GM21619 (cell line): ENCODE measurements around the gene LCP2.

Source experiments
- ATAC-seq: cut with Tn5 transposase; IDR thresholded peaks from one replicate; pipeline ENCODE4 v1.9.1; 2021; ENCODE audit not compliant: unreplicated experiment

The LCP2 gene

DNA sequence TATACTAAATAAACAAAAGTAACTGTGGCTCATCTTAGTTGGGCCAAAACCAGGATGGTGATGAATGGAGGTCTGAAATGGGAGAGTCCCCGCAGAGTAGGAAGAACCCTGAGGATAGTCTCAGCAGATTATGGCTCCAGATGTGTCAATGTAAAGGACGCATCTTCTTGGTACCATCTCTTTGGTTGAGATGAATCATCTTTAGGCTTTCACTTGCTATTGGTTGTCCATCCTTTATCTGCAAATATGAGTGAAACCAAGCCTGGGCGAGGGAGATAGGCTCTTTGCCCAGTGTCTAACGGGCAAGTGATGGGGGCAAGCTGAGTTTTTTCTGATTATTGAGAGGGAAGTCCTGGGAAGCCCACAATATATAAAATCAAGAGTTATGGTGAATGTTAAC lies 19.4 kb upstream of the LCP2 start:
- ATAC-seq = no peak

DNA sequence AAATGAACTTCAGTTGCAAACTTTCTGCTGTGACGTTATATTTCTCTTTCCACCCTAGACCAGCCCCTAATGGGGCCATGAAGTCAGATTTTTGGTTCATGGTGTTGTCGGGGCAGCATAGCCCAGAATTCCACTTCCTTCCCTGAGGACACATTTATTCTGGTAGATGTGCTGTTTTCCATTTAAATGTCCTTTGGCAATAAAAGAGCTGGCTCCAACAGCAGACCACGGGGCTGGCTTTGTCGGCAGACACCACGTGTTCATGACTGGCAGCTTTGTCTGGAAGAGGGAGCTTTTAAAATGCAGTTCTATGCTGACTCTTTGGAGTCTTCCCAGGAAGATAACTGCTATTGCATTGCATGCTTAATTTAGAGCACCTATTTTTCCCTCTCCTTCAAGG lies 17.6 kb upstream of the LCP2 start:
- no peak for ATAC-seq

DNA sequence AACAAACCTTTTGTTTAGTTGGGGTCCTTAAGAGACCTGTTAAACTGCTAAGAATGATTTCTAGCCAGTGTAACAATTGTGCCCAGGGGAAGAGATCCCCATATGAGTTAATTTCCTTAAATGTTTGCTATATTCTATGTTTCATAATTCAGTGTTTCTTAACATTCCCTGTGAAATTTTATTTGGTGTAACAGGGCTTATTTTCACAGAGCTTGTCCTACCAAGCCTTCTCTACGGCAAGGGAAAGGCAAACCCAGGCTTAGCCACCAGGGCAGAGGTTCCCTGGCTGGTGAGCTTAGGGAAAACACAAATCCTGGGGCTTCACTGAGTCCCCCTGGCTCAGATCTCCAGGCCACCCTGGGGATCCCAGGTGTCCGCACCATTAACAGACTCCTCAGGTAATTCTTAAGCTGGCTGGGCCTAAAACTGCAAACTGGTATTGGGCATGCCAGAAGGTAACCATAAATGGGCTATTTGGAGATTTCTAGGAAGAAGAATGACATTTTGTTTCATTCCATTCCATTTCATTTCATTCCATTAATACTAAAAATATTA lies 17.0 kb upstream of the LCP2 start:
- no peak for ATAC-seq

DNA sequence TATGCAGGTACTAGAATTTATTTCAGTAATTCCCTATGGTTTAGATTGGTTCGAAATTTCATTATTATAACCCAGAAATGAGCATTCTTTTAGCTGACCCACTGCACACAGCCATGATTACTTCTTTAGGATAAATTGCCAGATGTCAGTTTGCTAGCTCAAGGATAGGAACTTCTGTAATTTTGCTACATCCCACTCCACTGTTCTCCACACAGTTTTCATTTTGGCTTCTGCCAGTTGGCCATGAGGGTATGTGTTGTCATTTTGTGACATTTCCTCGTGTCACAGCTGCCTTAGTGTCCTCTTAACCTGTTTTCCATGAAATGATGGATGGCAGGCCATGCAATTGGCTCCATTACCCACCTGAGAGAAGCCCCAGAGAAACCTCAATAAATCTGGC lies 16.2 kb upstream of the LCP2 start:
- no peak for ATAC-seq

DNA sequence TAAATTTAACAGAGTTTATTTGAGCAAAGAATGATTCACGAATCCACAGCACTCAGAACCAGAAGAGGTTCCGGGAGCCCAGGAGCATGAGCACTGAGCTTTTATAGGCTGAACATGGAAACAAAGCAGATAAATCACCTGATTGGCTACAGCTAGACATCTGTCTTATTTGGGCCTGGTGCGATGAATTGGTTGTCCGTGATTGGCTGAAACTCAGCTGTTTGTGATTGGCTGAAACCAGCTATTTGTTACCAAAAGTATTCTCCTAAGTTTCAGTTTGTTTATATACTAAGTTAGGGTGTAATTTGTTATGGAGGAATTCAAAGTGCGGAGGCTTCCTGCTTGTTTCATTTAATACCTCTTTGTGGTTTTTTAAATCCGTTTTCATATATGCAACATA lies 15.8 kb upstream of the LCP2 start:
- ATAC-seq = no peak

DNA sequence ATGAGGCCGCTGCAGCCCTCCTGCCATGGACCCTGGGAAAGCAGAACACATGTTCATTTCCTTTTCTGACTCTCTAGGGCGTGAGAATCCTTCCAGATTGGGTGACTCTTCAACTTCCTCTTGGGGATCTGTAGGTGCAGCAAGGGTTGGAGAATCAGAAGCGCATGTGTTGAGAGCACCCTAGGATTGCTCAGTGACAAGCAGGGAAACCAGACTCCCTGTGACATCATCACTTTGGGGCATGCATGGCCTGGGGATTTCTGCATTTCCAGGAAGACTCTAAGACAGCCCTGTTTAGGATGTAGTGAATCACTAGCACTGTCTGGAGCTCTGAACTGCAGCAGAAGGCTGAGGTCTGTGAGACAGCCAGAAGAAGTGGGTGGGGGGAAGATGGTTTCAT lies 15.1 kb upstream of the LCP2 start:
- ATAC-seq = peak; percentile 69

DNA sequence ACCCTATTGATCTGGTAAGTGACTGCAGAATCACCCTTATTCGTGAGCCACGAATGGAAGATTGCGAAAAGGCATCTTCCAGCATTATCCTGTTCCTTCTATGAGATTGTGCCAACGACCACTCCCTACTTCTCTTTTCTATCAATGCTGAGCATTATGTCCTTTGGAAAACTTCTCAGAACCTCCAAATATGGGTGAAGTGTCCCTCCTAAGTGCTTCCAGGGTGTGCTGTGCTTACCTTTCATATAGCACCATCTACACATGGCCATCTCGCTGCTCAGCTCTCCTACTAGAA lies 14.7 kb upstream of the LCP2 start:
- no peak for ATAC-seq

DNA sequence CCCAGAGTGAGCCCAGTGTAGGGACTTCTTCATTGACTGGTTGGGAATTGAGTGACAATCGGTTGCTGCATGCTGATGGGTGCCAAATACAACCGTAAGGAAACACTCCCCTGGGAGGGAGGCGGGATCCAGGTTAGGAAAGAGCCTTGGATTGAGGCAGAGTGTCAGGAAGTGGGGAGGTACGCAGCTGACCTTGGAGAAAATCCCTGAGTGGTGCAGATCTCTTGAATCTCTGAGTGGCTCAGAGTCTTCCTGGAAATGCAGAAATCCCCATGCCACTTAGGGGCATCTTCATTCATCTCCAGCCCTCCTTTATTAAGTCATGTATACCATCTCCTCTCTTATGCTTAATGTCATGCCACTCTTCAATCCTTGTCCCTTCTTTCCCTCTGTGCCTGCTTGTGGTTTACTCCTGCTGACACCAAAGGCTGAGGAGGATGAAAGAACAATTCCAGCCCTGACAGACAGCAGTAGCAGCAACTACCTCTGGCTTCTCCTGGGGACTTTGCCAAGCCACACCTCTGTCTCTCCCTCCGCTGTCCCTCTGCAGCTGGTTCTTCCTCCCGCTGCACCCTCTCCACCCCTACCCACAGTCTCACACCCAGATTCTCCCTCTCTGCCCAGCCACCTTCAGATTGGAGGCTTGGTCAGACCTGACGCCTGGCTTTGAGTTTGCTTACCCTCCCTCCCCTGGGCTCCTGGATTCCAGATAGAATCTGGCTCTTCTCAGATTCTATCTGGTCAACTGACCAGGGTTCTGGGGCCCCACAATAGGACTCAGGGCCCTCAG lies 14.1 kb upstream of the LCP2 start:
- ATAC-seq = no peak

DNA sequence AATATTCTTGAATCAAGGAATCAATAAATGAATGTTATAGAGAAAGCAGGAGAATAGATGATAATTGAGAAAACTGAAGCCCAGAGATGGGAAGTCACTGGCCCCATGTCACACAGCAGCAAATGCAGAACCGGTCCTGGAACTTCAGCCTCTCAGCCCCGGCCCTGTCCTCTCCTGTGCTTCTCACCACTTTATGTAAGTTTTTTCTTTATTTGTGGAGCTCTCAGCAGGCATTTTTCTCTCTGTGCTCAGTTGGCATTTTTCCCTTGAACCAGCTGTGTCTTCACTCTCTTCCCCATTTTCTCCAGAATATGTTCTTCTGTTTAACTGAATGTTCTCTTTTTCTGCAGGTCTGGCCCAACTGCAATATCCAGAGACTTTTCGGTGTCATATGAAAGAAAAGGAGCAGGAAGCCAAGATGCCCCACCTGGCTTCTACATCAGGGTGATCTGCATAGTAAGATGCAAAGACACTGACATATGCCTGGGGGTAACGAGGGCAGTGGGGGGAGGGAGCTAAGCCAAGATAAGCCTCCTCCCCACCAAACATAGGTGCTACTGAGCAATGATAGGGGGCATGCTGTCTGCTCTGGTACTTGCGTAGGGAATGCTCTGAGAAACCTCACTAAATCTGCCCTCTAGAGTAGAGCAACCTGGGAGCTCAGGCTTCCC lies 12.8 kb upstream of the LCP2 start:
- no peak for ATAC-seq

DNA sequence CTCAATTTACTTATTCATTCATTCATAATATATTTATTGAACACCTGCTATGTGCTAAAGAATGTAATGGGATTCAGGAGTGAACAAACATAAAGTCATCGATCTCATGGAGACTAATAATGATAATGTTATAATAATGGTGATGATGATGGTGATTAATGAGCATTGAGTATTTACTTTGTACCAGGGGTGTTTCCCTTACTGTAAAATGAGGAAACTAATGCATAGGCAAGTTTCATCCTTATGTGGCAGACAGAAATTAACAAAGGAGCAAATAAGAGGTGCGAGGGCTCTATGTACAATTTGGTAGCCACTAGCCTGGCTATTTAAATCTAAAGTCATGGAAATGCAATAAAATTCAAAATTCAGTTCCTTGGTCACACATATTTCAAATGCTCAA lies 11.1 kb upstream of the LCP2 start:
- ATAC-seq = no peak

DNA sequence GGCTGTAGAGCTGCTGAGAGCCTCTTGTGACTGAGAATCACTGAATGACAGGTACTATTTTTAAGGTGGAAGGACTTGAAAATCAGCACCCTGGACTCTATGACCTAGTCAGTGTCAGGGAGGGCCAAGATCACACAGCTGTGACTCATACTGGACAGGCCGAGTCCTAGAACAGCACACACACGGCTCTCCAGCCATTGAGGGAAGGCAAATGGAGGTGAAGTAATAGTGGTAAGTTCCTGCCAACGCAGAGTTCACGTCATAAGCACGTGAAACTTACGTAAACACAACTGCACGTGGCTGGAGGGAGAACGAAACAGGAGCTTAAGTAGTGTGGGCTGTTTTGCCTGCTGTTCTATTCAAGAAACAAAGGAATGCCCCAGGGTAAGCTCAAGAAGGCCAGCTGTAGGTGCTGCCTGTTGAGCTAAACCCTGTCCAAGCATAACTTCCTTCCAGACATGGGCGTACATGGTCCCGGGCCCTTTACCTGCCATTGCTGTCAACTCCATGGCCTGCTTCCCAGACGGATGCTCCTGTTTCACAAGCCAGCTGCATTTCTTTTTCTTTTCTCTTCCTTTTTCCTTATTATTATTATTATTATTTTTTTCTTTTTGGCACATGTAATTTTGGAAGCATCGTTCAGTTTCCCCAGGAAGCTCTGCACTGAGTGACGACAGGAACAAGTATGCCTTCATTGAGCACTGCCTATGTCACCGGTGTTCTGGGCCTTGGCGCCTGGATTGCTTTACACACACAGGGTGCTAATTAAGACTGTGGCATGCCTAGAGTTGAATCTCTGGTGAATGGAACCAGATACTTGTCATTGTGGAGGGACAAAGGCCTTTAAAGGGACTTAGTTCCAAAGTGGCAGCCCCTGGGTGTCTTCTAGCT lies 10.2 kb upstream of the LCP2 start:
- no peak for ATAC-seq

DNA sequence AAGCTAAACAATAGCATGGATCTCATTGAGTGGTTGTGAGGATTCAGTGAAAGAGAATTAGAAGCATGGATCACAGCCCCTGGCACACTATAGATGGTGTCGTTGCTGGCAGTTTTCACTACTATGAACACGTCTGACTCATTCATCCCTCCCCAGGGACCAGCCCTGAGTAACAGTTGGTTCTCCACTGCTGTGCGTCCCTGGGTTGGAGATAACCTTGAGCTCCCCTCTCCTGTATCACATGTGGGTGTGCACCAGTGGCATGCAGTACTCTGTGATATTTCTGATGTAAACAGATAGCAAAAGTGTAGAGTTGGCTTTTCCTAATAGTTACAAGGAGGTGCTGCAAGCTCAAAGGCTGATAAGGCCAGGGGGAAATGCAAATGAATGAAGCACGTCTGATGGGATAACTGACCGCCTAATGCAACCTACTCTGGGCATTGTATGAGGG lies 8.8 kb upstream of the LCP2 start:
- peak; percentile 64 for ATAC-seq

DNA sequence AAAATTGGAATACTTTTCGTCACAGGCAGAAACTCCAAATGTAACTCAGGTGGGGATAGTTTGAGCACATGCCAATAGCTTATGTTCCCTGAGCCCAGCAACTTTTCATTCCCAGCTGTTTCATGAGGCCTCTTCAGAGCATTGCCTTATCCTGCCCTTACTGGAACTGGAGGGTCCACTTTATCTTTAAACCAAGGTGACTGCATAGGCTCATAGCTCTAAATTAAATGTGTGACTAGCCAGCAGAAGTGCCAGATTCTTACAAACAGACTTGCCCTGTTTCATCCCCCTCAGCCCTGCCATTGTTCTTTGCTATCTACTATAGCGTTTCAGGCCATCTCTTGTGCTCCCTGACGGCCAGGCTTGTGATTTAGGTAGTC lies 8.1 kb upstream of the LCP2 start:
- ATAC-seq = no peak

DNA sequence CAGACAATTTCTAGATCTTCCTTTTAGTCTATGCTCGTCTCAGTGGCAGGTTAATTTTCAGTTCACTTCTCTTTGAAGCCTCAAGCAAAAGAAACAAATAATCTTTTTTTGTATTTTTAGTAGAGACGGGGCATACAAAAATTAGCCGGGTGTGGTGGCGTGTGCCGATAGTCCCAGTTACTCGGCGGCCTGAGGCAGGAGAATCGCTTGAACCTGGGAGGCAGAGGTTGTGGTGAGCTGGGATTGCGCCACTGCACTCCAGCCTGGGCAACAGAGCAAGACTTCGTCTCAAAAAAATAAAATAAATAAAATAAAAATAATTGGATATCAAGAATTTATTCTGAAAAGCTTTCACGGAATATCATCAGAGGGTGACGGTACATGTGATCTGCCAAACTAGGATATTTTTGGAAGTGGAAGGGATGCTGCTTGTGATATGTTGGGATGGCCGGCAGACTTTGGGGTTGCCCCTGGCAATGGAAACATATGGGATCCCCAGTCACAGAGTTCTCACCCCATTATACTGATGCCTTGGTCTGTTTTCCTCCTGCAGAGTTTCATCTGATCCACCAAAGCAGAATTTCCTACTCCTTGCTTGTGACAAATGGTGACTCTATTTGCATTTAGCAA lies 7.6 kb upstream of the LCP2 start:
- no peak for ATAC-seq

DNA sequence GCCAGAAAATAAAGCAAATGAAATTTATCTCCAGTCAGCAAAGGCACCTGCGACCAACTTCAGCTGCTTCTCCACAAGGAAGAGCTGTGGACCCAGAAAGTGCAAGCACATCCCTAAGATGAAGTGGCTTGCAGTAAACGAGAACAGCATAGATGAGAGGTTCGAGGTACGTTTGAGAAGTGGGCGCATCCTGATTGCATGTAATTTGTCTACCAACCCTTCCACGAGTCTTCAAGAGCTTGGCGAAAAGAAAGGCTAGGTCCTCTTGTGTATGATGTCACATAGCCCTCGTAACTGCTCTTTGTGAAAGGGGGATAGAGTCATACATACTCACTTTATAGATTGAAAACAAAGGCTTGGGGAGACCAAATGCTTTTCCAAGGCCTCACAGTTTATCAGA lies 6.0 kb upstream of the LCP2 start:
- no peak for ATAC-seq

DNA sequence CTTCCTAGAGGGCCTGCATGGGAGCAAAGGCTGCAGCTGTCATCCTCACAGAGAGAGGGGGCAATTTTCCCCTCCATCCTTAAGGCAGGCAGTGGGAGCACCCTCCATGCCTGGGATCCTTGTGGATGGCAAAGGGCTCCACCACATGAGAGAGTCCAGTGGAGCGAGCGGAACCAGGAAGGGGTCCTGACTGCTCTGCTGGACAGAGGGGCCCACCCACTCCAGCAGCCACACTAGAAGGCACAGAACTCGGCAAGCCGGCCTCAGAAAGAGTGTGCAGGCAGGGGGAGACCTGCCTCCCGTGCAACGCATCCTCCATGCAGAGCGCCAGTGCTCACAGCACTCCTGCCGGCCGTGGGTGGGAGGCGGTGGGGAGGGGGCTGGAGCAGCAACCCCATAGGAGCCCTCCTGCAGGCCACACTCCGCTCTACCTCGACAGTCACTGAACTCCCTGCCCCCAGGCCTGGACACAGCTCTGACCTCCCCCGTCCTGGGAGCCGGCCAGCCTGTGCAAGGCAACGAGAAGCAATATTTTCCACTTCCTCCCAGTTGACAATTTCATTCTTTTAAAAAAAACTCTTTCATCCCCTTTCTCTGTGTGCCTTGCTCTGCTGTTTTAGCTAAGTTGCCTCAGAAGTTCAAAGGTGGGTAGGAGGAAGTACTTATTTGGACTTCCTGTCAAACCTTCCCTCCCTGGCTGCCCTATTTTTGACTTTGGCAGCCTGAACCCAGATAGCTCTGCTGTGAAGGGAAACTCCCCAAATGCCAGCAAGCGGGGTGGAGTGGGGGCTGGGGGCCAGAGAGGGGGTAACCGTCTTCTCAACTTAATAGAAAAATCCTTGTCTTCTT lies 5.3 kb upstream of the LCP2 start:
- ATAC-seq = peak; percentile 71

DNA sequence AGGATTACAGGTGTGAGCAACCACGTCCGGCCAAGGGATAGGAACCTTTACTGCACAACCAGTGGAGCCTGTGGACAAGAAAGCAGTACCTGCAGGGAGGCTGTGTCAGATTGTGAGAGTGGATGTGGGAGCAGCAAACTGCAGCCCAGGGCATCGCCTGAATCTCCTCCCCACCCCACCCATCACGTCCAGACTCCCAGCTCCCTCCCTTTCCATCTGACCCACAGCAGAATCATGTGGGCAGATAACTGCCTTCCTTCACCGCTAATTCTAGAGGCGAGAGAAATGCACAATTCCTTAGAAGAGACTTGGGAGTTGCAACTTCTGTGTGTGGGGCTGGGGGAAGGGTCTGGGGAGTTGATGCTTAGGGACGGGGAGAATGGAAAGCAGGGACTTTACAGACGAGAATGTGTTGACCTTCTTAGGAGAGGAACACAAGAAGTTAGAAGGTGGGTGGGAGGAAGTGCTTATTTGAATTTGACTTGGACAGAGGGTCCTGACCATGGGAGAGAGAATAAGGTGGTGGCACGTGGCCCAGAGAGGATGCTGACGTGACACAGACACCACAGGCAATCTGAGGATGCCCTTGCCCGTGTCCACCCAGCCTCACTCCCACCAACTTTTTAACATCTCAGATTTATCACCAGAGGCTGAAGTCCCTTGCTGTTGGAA lies 4.5 kb upstream of the LCP2 start:
- ATAC-seq = no peak

DNA sequence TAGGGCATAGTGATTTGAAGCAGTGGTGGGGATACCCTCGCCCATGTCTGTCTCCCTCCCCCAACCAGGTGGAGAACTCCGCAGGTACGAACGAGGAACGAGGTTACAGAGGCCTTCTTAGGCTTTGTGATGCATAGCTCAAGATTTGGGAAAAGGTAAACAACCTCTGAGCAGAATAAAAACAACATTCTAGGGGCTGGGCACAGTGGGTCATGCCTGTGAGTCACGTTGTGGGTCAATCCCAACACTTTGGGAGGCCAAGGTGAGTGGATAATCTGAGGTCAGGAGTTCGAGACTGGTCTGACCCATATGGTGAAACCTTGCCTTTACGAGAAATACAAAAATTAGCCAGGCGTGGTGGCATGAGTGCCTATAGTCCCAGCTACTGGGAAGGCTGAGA lies 3.6 kb upstream of the LCP2 start:
- no peak for ATAC-seq

DNA sequence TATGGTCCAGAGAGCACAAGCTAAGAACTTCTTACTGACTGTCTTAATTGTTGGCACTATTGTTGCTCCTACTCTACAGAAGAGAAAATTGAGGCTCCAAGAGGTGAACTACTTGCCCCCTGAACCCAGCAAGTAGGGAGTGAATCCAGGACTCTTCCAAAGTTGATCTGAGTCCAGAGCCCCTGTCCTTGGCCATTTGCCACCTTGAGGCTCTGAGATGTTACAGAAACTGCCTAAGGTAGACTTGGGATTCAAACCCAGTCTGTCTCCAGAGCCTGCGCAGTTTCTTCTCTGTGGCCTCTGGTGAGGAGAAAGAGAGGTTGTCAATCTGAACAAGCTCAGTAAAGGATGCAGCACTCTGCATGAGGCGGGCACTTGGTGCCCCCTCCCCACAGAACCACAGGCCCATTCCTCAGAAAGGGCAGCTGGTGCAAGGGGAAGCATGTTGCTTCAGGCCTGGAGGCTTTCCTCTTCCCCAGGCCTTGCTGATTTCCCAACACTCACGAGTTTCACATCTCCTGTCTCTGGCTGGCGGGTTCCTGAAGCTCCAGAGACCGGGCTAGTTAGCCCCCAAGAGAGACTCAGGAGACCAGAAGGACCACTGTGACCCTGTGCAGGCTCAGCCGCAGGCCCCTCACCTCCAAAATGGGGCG lies 2.9 kb upstream of the LCP2 start:
- ATAC-seq = no peak
